ENCODE results near the gene HEYL. TPM values are rescaled to one million over a fixed set of nuclear protein-coding genes. Genes with fewer than 3 reads are reported as not detected.

Gene HEYL
- 0.10 and 1.0 TPM in 2 replicates for total RNA-seq (2014; rRNA removed; shearing (Covaris generic); ENCODE audit: low replicate concordance)

- H3K27me3 ChIP-seq: no peaks in the 10 kb centered on the region
- H3K9me3 ChIP-seq: no peaks in the 10 kb centered on the region
- peak; percentile 81 for DNase-seq
- no peaks in the 10 kb centered on the region for H3K36me3 ChIP-seq
- peak within 1 kb of the TSS; percentile 50 for H3K4me3 ChIP-seq
Observed at GRCh38 chr1:39639305-39640130, at the start of gene HEYL. HEYL (minus strand) TSS chr1:39639643; CDS start chr1:39639625, 18 bp downstream.

GRCh38 chr1:39689214-39689613 is 49.8 kb upstream of the HEYL start:
- Histone ChIP-seq H3K9me3 (no peaks in the 10 kb centered on the region), H3K27me3 (peaks cover 33% of the 10 kb centered on the region), H3K36me3 (no peaks in the 10 kb centered on the region), H3K4me3 (no peak overlapping the region)
- no peak for DNase-seq

GRCh38 chr1:39688706-39689105 is 49.3 kb upstream of the HEYL start:
- Histone ChIP-seq H3K9me3 (no peaks in the 10 kb centered on the region), H3K27me3 (peaks cover 32% of the 10 kb centered on the region), H3K36me3 (no peaks in the 10 kb centered on the region), H3K4me3 (no peak overlapping the region)
- no peak for DNase-seq

GRCh38 chr1:39687243-39687642 is 47.8 kb upstream of the HEYL start:
- Histone ChIP-seq H3K27me3 (peaks cover 21% of the 10 kb centered on the region), H3K9me3 (no peaks in the 10 kb centered on the region), H3K4me3 (no peak overlapping the region), H3K36me3 (no peaks in the 10 kb centered on the region)
- DNase-seq: no peak

- H3K4me3 ChIP-seq: no peak overlapping the region
- H3K36me3 ChIP-seq: no peaks in the 10 kb centered on the region
- DNase-seq: no peak
- peaks cover 5% of the 10 kb centered on the region for H3K27me3 ChIP-seq
- H3K9me3 ChIP-seq: no peaks in the 10 kb centered on the region
Observed at GRCh38 chr1:39685071-39685470, 45.6 kb upstream of the HEYL start.

- DNase-seq: no peak
- Histone ChIP-seq H3K27me3 (peaks cover 5% of the 10 kb centered on the region), H3K4me3 (no peak overlapping the region), H3K36me3 (no peaks in the 10 kb centered on the region), H3K9me3 (no peaks in the 10 kb centered on the region)
Observed at GRCh38 chr1:39684313-39684664, 44.8 kb upstream of the HEYL start.

GRCh38 chr1:39683591-39684312 is 44.3 kb upstream of the HEYL start:
- Histone ChIP-seq H3K4me3 (no peak overlapping the region), H3K27me3 (peaks cover 2% of the 10 kb centered on the region), H3K36me3 (no peaks in the 10 kb centered on the region), H3K9me3 (no peaks in the 10 kb centered on the region)
- no peak for DNase-seq

GRCh38 chr1:39681999-39682398 is 42.6 kb upstream of the HEYL start:
- DNase-seq: no peak
- peaks cover 2% of the 10 kb centered on the region; the same call in 1 of the 2 replicates for H3K27me3 ChIP-seq

GRCh38 chr1:39681294-39681693 is 41.9 kb upstream of the HEYL start:
- Histone ChIP-seq H3K4me3 (no peak overlapping the region), H3K27me3 (peaks cover 2% of the 10 kb centered on the region; the same call in 1 of the 2 replicates), H3K36me3 (no peaks in the 10 kb centered on the region), H3K9me3 (no peaks in the 10 kb centered on the region)
- no peak for DNase-seq

More at GRCh38 chr1:39681999-39682398, 42.6 kb upstream of the HEYL start:
- no peaks in the 10 kb centered on the region for H3K9me3 ChIP-seq
- H3K4me3 ChIP-seq: no peak overlapping the region
- H3K36me3 ChIP-seq: no peaks in the 10 kb centered on the region

- H3K9me3 ChIP-seq: no peaks in the 10 kb centered on the region
- DNase-seq: no peak
- no peak overlapping the region for H3K4me3 ChIP-seq
- H3K27me3 ChIP-seq: peaks cover 2% of the 10 kb centered on the region; the same call in 1 of the 2 replicates
- no peaks in the 10 kb centered on the region for H3K36me3 ChIP-seq
Observed at GRCh38 chr1:39680751-39681150, 41.3 kb upstream of the HEYL start.

GRCh38 chr1:39679821-39680220 is 40.4 kb upstream of the HEYL start:
- Histone ChIP-seq H3K9me3 (no peaks in the 10 kb centered on the region), H3K27me3 (peaks cover 2% of the 10 kb centered on the region; the same call in 1 of the 2 replicates), H3K4me3 (no peak overlapping the region), H3K36me3 (no peaks in the 10 kb centered on the region)
- no peak for DNase-seq

GRCh38 chr1:39678889-39679288 is 39.4 kb upstream of the HEYL start:
- no peak for DNase-seq
- Histone ChIP-seq H3K4me3 (no peak overlapping the region), H3K9me3 (no peaks in the 10 kb centered on the region), H3K36me3 (no peaks in the 10 kb centered on the region), H3K27me3 (peaks cover 2% of the 10 kb centered on the region; the same call in 1 of the 2 replicates)

- DNase-seq: no peak
- Histone ChIP-seq H3K27me3 (peaks cover 2% of the 10 kb centered on the region; the same call in 1 of the 2 replicates), H3K36me3 (no peaks in the 10 kb centered on the region), H3K4me3 (no peak overlapping the region), H3K9me3 (no peaks in the 10 kb centered on the region)
Observed at GRCh38 chr1:39677645-39678044, 38.2 kb upstream of the HEYL start.

GRCh38 chr1:39676948-39677548 is 37.6 kb upstream of the HEYL start:
- H3K36me3 ChIP-seq: no peaks in the 10 kb centered on the region
- no peak for DNase-seq
- no peaks in the 10 kb centered on the region for H3K9me3 ChIP-seq
- peaks cover 3% of the 10 kb centered on the region; the same call in 1 of the 2 replicates for H3K27me3 ChIP-seq
- no peak overlapping the region for H3K4me3 ChIP-seq

- peaks cover 11% of the 10 kb centered on the region; the same call in 1 of the 2 replicates for H3K27me3 ChIP-seq
- no peak for DNase-seq
- no peak overlapping the region for H3K4me3 ChIP-seq
- no peaks in the 10 kb centered on the region for H3K9me3 ChIP-seq
- H3K36me3 ChIP-seq: no peaks in the 10 kb centered on the region
Observed at GRCh38 chr1:39675220-39675619, 35.8 kb upstream of the HEYL start.

GRCh38 chr1:39673215-39673614 is 33.8 kb upstream of the HEYL start:
- no peak overlapping the region for H3K4me3 ChIP-seq
- peaks cover 11% of the 10 kb centered on the region; the same call in 1 of the 2 replicates for H3K27me3 ChIP-seq
- no peak for DNase-seq
- H3K36me3 ChIP-seq: no peaks in the 10 kb centered on the region
- no peaks in the 10 kb centered on the region for H3K9me3 ChIP-seq

GRCh38 chr1:39672551-39672947 is 33.1 kb upstream of the HEYL start:
- peaks cover 11% of the 10 kb centered on the region; the same call in 1 of the 2 replicates for H3K27me3 ChIP-seq
- no peak for DNase-seq
- H3K36me3 ChIP-seq: no peaks in the 10 kb centered on the region
- no peak overlapping the region for H3K4me3 ChIP-seq
- no peaks in the 10 kb centered on the region for H3K9me3 ChIP-seq
